Loucy (cell line): ENCODE results near the gene ARMC10.
"Not testable (repeated sequence)": the region's sequence is repeated elsewhere in the genome, so short reads cannot be mapped to it uniquely, and the experiment has no call there.

Experiments used
- EZH2phosphoT487 ChIP-seq: fragments of 200-600 bp; IDR thresholded peaks from 2 replicates; pipeline ENCODE4 v1.6.1; 2018; ENCODE audit warnings: antibody characterized with exemption, mild to moderate bottlenecking, moderate library complexity, borderline replicate concordance
- TF ChIP-seq, protein P1 (sequence below): fragments of 200-600 bp; sonication (generic); conservative IDR thresholded peaks from 2 replicates; pipeline ENCODE4 v1.5.1; 2014; ENCODE audit warnings: mild to moderate bottlenecking, antibody characterized with exemption, low read length

DNA sequence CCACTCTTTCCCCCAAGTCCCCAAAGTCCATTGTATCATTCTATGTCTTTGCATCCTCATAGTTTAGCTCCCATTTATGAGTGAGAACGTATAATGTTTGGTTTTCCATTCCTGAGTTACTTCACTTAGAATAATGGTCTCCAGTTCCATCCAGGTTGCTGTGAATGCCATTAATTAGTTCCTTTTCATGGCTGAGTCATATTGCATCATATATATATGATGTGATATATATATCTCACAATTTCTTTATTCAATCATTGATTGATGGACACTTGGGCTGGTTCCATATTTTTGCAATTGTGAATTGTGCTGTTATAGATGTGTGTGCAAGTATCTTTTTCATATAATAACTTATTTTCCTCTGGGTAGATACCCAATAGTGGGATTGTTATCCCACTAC, 18.9 kb upstream of the ARMC10 start:
- TF ChIP-seq, protein P1, sequence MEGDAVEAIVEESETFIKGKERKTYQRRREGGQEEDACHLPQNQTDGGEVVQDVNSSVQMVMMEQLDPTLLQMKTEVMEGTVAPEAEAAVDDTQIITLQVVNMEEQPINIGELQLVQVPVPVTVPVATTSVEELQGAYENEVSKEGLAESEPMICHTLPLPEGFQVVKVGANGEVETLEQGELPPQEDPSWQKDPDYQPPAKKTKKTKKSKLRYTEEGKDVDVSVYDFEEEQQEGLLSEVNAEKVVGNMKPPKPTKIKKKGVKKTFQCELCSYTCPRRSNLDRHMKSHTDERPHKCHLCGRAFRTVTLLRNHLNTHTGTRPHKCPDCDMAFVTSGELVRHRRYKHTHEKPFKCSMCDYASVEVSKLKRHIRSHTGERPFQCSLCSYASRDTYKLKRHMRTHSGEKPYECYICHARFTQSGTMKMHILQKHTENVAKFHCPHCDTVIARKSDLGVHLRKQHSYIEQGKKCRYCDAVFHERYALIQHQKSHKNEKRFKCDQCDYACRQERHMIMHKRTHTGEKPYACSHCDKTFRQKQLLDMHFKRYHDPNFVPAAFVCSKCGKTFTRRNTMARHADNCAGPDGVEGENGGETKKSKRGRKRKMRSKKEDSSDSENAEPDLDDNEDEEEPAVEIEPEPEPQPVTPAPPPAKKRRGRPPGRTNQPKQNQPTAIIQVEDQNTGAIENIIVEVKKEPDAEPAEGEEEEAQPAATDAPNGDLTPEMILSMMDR, result not testable (repeated sequence)
- not testable (repeated sequence) for TF ChIP-seq EZH2phosphoT487
